HUES64 (cell line): Measurements from ENCODE around the gene C1orf210.

ENCODE experiments used
- H3K27ac ChIP-seq: 2 replicates; pipeline ENCODE4 v1.7.0; 2013; ENCODE audit warnings: low read depth, low read length, inconsistent platforms
- H3K27me3 ChIP-seq: 2 replicates; pipeline ENCODE4 v1.6.1; 2013; ENCODE audit warnings: mild to moderate bottlenecking, low read length; ENCODE audit not compliant: insufficient read depth
- H3K36me3 ChIP-seq: 2 replicates; pipeline ENCODE4 v1.6.1; 2013; ENCODE audit warnings: mild to moderate bottlenecking, low read length; ENCODE audit not compliant: insufficient read depth
- H3K4me1 ChIP-seq: 2 replicates; pipeline ENCODE4 v1.6.1; 2013; ENCODE audit warnings: mild to moderate bottlenecking, low read length, moderate library complexity; ENCODE audit not compliant: insufficient read depth
- H3K4me3 ChIP-seq: 2 replicates; pipeline ENCODE4 v1.5.1; 2013; ENCODE audit warnings: mild to moderate bottlenecking, low read length, moderate library complexity
- H3K9ac ChIP-seq: 2 replicates; pipeline ENCODE4 v1.6.1; 2013; ENCODE audit warnings: mild to moderate bottlenecking, low read depth, low read length
- H3K9me3 ChIP-seq: 2 replicates; pipeline ENCODE4 v1.6.1; 2013; ENCODE audit warnings: low read depth, low read length; ENCODE audit not compliant: insufficient read depth
- WGBS: fragments of 150-250, 120-280 bp; methylation state at CpG from one replicate; pipeline ENCODE4 v1.1.7; 2013; ENCODE audit warnings: missing lambda C conversion rate; 5-methylcytosine and 5-hydroxymethylcytosine counted together

Gene C1orf210

DNA sequence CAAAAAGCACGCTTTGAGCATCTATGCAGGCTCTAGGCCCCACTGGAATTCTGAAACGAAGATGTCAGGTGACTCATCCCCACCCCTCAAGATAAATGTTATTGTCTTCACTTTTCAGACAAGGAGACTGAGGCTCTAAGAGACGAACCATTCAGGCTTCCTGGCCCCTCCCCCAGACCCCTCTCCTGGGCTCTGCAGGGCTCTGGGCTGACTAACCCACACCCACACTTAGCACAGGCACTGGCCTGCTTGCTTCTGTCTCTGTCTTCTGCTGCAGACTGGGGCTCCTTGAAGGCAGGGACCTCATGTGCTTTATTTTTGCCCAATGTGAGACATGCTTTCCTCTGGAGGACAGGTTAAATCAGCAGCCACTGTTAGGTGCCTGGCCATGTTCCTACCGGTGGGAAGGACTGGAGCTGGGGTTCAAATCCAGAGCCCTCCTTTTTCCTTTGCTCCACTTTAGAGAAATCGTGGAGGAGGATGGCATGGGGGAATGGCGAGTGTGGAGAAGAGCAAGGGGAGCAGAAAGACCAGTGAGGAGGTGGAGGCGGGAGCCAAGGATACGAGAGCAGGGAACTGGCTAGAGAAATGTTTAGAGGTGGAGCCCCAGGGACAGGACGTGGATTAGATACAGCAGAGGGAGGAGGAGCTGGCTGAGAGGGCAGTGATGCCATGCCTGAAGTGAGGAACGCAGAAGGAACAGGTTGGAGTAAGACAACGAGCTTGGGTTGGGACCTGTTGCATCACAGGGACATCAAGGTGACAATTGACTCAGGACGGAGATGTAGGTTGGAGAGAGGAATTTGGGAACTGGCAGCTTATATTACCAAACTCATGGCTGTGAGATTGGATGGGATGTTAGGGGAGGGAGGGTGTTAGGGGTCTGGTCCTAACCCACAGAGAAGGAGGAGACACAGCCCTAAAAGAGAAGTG lies 13.9 kb downstream of the C1orf210 start:
- Histone ChIP-seq H3K9ac (peak overlapping the region; percentile 24), H3K4me1 (peaks cover 17% of the 10 kb centered on the region), H3K27me3 (no peaks in the 10 kb centered on the region), H3K27ac (no peak overlapping the region; the same call in 1 of the 2 replicates), H3K9me3 (no peaks in the 10 kb centered on the region), H3K4me3 (peak overlapping the region; percentile 59), H3K36me3 (no peaks in the 10 kb centered on the region; the same call in 1 of the 2 replicates)
- WGBS: 62% methylated on average over 12 of the region's 12 CpGs

DNA sequence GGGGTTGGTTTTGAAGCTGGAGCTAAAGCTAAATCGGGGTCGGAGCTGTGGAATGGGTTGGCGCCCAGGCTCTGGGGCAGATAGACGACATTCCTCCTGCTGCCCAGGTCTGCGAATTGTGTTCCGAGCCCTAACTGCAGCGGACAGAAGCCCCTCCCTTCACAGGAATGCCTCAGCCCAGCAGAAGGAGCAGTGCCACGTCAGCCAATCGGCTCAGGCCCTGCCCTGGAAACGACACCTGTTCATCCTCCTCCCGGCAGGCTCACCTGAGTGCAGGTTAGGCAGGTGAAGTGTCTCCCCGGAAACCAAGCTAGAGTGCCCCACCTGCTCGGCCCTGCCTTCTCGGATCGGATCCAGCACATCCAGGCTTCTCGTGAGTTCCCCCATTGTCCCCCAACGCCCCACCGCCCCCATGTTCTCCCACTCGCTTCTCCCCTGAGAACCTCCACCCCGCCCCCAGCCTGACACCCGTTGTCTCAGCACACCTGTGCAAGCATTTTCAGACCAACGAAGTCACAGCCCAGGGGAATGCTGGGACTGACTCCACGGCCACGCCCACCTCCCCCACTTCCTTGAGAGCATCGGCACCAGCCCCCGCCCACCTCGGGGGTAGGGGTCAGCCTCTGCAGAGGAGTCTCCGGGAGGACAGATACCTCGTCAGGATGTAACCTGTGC lies 14.8 kb downstream of the C1orf210 start:
- H3K4me1 ChIP-seq: peaks cover 17% of the 10 kb centered on the region
- peak overlapping the region; percentile 59 for H3K4me3 ChIP-seq
- peak overlapping the region; percentile 24 for H3K9ac ChIP-seq

DNA sequence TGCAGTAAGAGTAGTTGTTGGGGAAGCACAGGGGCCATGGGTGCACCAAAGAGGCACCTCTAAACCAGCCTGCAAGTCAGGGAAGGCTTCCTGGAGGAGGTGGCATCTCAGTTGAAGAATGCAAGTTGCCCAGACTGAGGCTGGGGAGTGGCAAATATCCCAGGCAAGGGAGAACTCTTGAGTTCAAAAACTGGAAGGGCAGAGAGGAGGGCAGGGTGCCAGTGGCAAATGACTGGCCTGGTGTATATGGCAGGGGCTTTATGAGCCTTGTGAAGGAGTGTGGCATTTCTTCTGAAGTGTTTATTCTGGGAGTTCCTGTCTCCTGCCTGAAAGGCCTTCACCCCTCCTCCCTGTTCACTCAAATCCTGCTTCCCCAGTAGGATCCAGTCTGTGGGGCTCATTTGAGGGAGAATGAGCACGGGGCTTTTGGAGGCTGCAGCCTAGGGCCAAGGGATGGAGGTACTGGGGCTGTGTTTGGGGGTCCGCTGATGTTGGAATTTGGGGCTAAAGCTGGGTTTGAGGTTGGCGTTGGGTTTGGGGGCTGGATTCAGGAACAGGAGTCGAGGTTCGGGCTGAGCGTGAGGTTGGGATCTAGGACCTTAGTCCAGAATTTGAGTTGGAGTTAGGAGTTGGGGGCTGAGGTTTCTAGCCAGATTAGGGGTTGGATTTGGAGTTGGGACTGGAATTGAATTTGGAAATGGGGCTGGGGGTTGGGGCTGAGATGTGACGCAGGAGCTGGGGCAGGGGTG lies 15.6 kb downstream of the C1orf210 start, which contains the start of gene TMEM125:
TMEM125 (plus strand) TSS at position 357 of the 749 bp plus-strand sequence. CDS start 2,740 bp downstream, outside the sequence.
- Histone ChIP-seq H3K4me3 (peak within 1 kb of the TSS; percentile 59), H3K9ac (peak within 1 kb of the TSS; percentile 24)

More for the DNA sequence above, 14.8 kb downstream of the C1orf210 start:
- Histone ChIP-seq H3K9me3 (no peaks in the 10 kb centered on the region), H3K36me3 (no peaks in the 10 kb centered on the region; the same call in 1 of the 2 replicates), H3K27me3 (no peaks in the 10 kb centered on the region), H3K27ac (peak overlapping the region; percentile 63; the same call in 1 of the 2 replicates)
- WGBS: 8% methylated on average over 29 of the region's 29 CpGs

GRCh38 chr1:43267818-43268425 lies 17.5 kb downstream of the C1orf210 start:
- 88% methylated on average over 2 of the region's 3 CpGs for WGBS
- no peak overlapping the region for H3K4me3 ChIP-seq
- H3K9ac ChIP-seq: no peak overlapping the region

More for the DNA sequence above, 15.6 kb downstream of the C1orf210 start, which contains the start of gene TMEM125:
- Histone ChIP-seq H3K9me3 (peaks cover 6% of the 10 kb centered on the region; the same call in 1 of the 2 replicates), H3K36me3 (no peaks in the 10 kb centered on the region; the same call in 1 of the 2 replicates), H3K4me1 (peaks cover 17% of the 10 kb centered on the region), H3K27ac (peak within 1 kb of the TSS; percentile 63; the same call in 1 of the 2 replicates), H3K27me3 (no peaks in the 10 kb centered on the region)
- WGBS: 74% methylated on average over 7 of the region's 7 CpGs

DNA sequence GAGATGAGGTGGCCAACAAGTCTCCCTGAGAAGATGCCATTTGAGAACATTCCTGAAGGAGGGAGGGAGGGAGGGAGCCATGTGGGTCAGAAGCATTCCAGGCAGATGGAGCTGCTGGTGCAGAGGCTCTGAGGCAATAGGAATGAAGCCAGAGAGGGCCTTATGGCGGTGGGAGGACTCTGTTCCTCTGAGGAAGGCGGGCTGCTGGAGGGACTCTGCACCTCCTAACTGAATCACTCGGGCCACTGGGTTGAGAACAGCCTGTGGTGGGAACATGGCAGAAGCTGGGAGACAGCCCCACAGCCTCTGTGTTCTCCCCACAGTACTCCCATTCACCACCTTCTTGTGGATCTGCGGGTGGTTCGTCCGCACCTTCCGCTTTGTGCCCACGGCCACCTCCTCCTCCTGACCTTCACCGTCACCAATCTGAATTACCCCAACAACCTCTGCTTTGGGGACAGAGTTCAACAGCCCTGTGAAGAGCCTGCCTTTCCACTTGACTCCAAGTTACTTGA lies 18.0 kb downstream of the C1orf210 start:
- Histone ChIP-seq H3K9ac (no peak overlapping the region), H3K27me3 (no peaks in the 10 kb centered on the region), H3K4me3 (no peak overlapping the region), H3K9me3 (peaks cover 23% of the 10 kb centered on the region), H3K36me3 (no peaks in the 10 kb centered on the region), H3K4me1 (peaks cover 14% of the 10 kb centered on the region), H3K27ac (no peak overlapping the region)
- WGBS: 93% methylated on average over 9 of the region's 9 CpGs

More at GRCh38 chr1:43267818-43268425, 17.5 kb downstream of the C1orf210 start:
- H3K4me1 ChIP-seq: peaks cover 14% of the 10 kb centered on the region
- no peak overlapping the region for H3K27ac ChIP-seq
- H3K27me3 ChIP-seq: no peaks in the 10 kb centered on the region
- no peaks in the 10 kb centered on the region for H3K36me3 ChIP-seq
- H3K9me3 ChIP-seq: peaks cover 17% of the 10 kb centered on the region

DNA sequence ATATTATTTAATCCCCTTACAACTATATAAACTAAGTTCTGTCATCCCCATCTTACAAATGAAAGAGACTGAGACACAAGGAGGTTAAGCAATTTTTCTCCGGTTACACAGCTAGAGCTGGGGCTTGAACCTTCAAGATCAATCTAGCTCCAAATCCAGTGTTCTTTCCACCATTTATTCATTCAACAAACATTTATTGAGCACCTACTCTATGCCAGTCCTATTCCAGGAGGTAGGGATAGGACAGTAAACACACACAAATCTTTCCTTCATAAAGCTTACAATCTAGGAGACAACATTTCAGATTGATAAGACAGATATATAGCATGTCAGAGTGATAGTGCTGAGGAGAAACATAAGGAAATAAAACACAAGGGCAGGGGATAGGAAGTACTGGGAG lies 18.5 kb downstream of the C1orf210 start:
- H3K9me3 ChIP-seq: peaks cover 27% of the 10 kb centered on the region
- peaks cover 14% of the 10 kb centered on the region for H3K4me1 ChIP-seq
- no peak overlapping the region for H3K4me3 ChIP-seq
- WGBS: 89% methylated on average over 1 of the region's 1 CpG
- no peak overlapping the region for H3K27ac ChIP-seq
- no peaks in the 10 kb centered on the region for H3K27me3 ChIP-seq
- no peak overlapping the region for H3K9ac ChIP-seq
- H3K36me3 ChIP-seq: no peaks in the 10 kb centered on the region

DNA sequence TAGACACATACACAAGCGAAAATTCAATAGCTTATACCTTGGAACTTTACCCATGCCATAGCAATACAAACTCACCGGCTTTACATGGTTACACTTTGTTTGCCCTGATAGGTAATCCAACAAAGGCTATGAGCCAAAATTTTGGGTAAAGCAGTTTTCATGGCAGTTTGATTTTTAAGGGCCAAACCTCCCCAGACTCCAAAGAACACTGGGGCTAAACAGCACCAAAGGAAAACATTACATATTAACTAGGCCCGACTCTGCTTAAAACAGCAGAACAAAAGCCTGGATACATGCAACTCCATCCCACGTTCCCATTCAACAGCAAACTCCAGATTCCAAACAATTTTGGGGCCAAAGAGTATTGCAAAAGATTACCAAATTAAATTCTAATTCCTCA lies 19.9 kb downstream of the C1orf210 start:
- 88% methylated on average over 4 of the region's 4 CpGs for WGBS
- Histone ChIP-seq H3K4me3 (no peak overlapping the region), H3K27me3 (no peaks in the 10 kb centered on the region), H3K36me3 (no peaks in the 10 kb centered on the region), H3K9ac (no peak overlapping the region), H3K4me1 (peaks cover 5% of the 10 kb centered on the region; the same call in 1 of the 2 replicates), H3K27ac (no peak overlapping the region), H3K9me3 (peaks cover 34% of the 10 kb centered on the region)

DNA sequence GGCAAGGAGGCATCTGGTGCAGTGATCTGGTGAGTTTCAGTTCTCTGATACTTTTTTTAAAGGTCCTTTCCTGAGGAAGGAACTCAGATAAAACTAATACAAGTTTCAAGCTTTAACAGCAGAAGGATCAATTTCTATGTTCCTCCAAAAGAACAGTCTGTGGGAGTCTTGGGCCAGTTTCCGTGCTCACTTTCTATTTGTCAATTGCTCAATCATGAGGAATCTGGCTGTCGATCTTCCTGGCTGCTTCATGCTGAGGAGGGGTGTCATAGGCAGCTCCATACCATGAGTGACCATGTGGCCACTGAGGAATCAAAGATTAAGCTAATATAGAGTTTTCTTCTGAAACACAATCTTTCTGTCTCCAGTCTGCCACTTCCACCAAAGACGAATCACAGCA lies 27.0 kb downstream of the C1orf210 start:
- WGBS: 65% methylated on average over 3 of the region's 3 CpGs

DNA sequence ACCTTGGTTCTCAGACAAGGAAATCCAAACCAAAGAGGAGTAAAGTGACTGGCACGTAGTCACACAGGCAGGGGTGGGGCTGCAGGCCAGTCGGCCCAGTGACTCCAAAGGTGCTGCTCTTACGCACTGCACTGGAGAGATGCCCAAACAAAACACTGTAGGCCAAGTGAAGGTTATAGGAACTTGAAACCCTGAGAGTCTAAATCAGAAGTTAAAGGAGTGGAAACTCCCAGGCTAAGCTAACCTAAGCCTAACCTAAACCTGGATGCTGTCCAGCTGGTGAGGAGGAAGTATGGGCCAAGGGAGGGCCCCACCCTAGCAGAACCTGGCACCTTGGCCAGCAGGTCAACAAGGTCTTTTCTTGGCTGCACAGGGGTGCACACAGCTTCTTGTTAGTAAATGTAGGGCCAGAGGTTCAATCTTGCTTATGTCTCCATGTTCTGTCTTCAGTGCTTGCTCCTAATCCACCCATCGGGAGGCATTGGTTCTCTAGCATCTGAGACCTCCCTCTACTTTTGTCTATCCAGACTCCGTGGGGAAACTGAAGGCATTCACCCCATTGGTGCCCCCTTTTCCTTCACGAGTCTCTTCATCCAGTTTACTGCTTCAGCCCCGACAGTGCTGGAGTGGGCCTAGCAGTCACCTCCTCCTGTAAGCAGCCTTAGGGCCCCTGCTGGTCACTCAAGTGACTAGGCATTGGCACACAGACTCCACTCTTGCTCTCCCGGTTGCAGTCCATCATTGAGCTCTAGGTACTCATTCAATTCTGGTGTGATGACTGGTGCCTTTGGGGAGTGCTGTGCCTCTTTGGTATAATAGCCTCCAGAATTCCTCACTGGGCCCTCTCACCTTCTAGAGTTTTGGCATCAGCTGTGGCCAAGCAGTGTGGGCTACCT lies 28.5 kb downstream of the C1orf210 start:
- 93% methylated on average over 8 of the region's 8 CpGs for WGBS
- no peaks in the 10 kb centered on the region for H3K4me1 ChIP-seq
- H3K9ac ChIP-seq: no peak overlapping the region
- no peak overlapping the region for H3K27ac ChIP-seq
- H3K36me3 ChIP-seq: no peaks in the 10 kb centered on the region
- H3K4me3 ChIP-seq: no peak overlapping the region
- H3K9me3 ChIP-seq: peaks cover 25% of the 10 kb centered on the region
- no peaks in the 10 kb centered on the region for H3K27me3 ChIP-seq

More for the DNA sequence above, 27.0 kb downstream of the C1orf210 start:
- no peak overlapping the region for H3K9ac ChIP-seq
- H3K4me3 ChIP-seq: no peak overlapping the region
- H3K27ac ChIP-seq: no peak overlapping the region
- peaks cover 36% of the 10 kb centered on the region for H3K9me3 ChIP-seq
- H3K27me3 ChIP-seq: no peaks in the 10 kb centered on the region
- H3K4me1 ChIP-seq: no peaks in the 10 kb centered on the region
- H3K36me3 ChIP-seq: no peaks in the 10 kb centered on the region
